Stimulated activated CD4-positive, alpha-beta T cell treated with anti-CD3 and anti-CD28 coated beads, Interleukin-2, amount 100 ng/mL, for 48 hours (primary cell): Measurements from ENCODE around the gene SNRPF.

Experiments
- DNase-seq, 2 donors: peaks; one replicate each; pipeline ENCODE4 v3.0.0-alpha.2; 2020

SNRPF gene

GRCh38 chr12:95859947-95860850 lies 1.4 kb downstream of the SNRPF start:
- DNase-seq, result no peak

- no peak for DNase-seq
Observed at GRCh38 chr12:95862038-95862437, 3.3 kb downstream of the SNRPF start.

- DNase-seq, result no peak
Observed at GRCh38 chr12:95863337-95863736, 4.6 kb downstream of the SNRPF start.

GRCh38 chr12:95870897-95871296 lies 12.1 kb downstream of the SNRPF start:
- DNase-seq, result no peak

GRCh38 chr12:95874452-95874851 lies 15.7 kb downstream of the SNRPF start:
- DNase-seq, result no peak

- DNase-seq, result no peak
Observed at GRCh38 chr12:95877622-95878021, 18.9 kb downstream of the SNRPF start.

GRCh38 chr12:95880895-95881294 lies 22.1 kb downstream of the SNRPF start:
- DNase-seq, result no peak

- DNase-seq, result no peak
Observed at GRCh38 chr12:95881331-95881955, 22.7 kb downstream of the SNRPF start.

GRCh38 chr12:95882080-95882479 lies 23.3 kb downstream of the SNRPF start:
- no peak for DNase-seq

GRCh38 chr12:95882873-95883272 lies 24.1 kb downstream of the SNRPF start:
- DNase-seq, result no peak

- DNase-seq, result no peak
Observed at GRCh38 chr12:95884998-95885397, 26.2 kb downstream of the SNRPF start.

GRCh38 chr12:95887311-95887710 lies 28.6 kb downstream of the SNRPF start:
- DNase-seq, result no peak

- no peak for DNase-seq
Observed at GRCh38 chr12:95890958-95891357, 32.2 kb downstream of the SNRPF start.

- no peak for DNase-seq
Observed at GRCh38 chr12:95896846-95897245, 38.1 kb downstream of the SNRPF start.

GRCh38 chr12:95898081-95898480 lies 39.3 kb downstream of the SNRPF start:
- DNase-seq, result no peak

GRCh38 chr12:95908573-95908972 lies 49.8 kb downstream of the SNRPF start:
- no peak for DNase-seq

GRCh38 chr12:95909871-95910270 lies 51.1 kb downstream of the SNRPF start:
- DNase-seq, result no peak
